K562 (cell line): ENCODE data around the gene VEGFB. TPM values are rescaled to one million over a fixed set of nuclear protein-coding genes. Genes with fewer than 3 reads are reported as not detected.
A peak's percentile ranks its signal among the peaks of the same experiment; 100 is the strongest.

Source experiments
- CBFA2T2 ChIP-seq: fragments of 450-650 bp; conservative IDR thresholded peaks from 2 replicates; pipeline ENCODE4 v1.6.1; 2017; ENCODE audit warnings: mild to moderate bottlenecking
- CBX2 ChIP-seq: fragments of 200-600 bp; sonication (generic); IDR thresholded peaks from one replicate; pipeline ENCODE4 v1.6.1; 2012; ENCODE audit warnings: mild to moderate bottlenecking, low read length, inconsistent platforms; ENCODE audit not compliant: insufficient read depth, poor library complexity, severe bottlenecking
- CHD7 ChIP-seq: fragments of 200-600 bp; sonication (generic); IDR thresholded peaks from one replicate; pipeline ENCODE4 v1.6.1; 2012; ENCODE audit warnings: mild to moderate bottlenecking, low read depth, low read length, inconsistent platforms
- DPF2 ChIP-seq: fragments of 450-650 bp; IDR thresholded peaks from 2 replicates; pipeline ENCODE4 v1.6.1; 2016
- E2F4 ChIP-seq: sonication (generic); formaldehyde crosslinking; IDR thresholded peaks from 2 replicates; pipeline ENCODE4 v1.8.0; 2022; ENCODE audit warnings: mild to moderate bottlenecking, low read depth, missing genetic modification reagents
- ELF4 ChIP-seq: fragments of 450-650 bp; formaldehyde crosslinking; IDR thresholded peaks from 2 replicates; pipeline ENCODE4 v1.4.0; 2022; ENCODE audit warnings: missing genetic modification characterization
- GTF2E2 ChIP-seq: fragments of 200-800 bp; sonication (Bioruptor generic); IDR thresholded peaks from 2 replicates; pipeline ENCODE4 v1.6.1; 2016; ENCODE audit warnings: missing genetic modification characterization, missing compliant biosample characterization
- JUNB ChIP-seq: fragments of 450-650 bp; formaldehyde crosslinking; conservative IDR thresholded peaks from 2 replicates; pipeline ENCODE4 v1.4.0; 2020; ENCODE audit warnings: mild to moderate bottlenecking
- NELFE ChIP-seq: IDR thresholded peaks from 2 replicates; pipeline ENCODE4 v1.6.1; 2011; ENCODE audit warnings: mild to moderate bottlenecking; ENCODE audit not compliant: insufficient read depth, insufficient read length
- NFATC3 ChIP-seq: fragments of 450-650 bp; IDR thresholded peaks from 2 replicates; pipeline ENCODE4 v1.6.1; 2017; ENCODE audit warnings: mild to moderate bottlenecking
- RBM15 ChIP-seq: fragments of 200-400 bp; formaldehyde crosslinking; IDR thresholded peaks from 2 replicates; pipeline ENCODE4 v1.6.1; 2018; ENCODE audit warnings: mild to moderate bottlenecking, low read length, moderate library complexity; ENCODE audit not compliant: insufficient read depth
- SIN3A ChIP-seq, 2 experiments: fragments of 150-350 bp in 1 of 2; IDR thresholded peaks; 2 replicates each; pipeline ENCODE4 v1.6.1; 2011 to 2016; ENCODE audit warnings: borderline replicate concordance in 2 of 2, low read depth in 2 of 2, low read length in 2 of 2, mild to moderate bottlenecking in 2 of 2, moderate library complexity in 2 of 2; ENCODE audit not compliant: control insufficient read depth in 1 of 2
- SRF ChIP-seq, 2 experiments: fragments of 250-450, 450-650 bp in 1 of 2; sonication (Bioruptor Pico) in 1 of 2; sonication (generic) in 1 of 2; formaldehyde crosslinking; IDR thresholded peaks; 2 replicates each; pipeline versions ENCODE4 v1.5.0 to v1.5.1; 2020 to 2022; ENCODE audit warnings: mild to moderate bottlenecking in 1 of 2, missing genetic modification reagents in 1 of 2
- TBP ChIP-seq: optimal IDR thresholded peaks from 2 replicates; pipeline ENCODE3; 2011; ENCODE audit warnings: low read depth, low read length, improper control_type of control experiment
- ZNF133 ChIP-seq: fragments of 250-450 bp; sonication (Bioruptor Pico); IDR thresholded peaks from 2 replicates; pipeline ENCODE4 v1.4.0; 2020; ENCODE audit warnings: mild to moderate bottlenecking
- ZNF589 ChIP-seq: fragments of 200-800 bp; sonication (Bioruptor generic); IDR thresholded peaks from 2 replicates; pipeline ENCODE4 v1.6.1; 2016; ENCODE audit warnings: low read depth, missing genetic modification characterization, missing compliant biosample characterization
- ZNF76 ChIP-seq: fragments of 250-450 bp; sonication (Bioruptor Pico); IDR thresholded peaks from 2 replicates; pipeline ENCODE4 v1.4.0; 2020; ENCODE audit warnings: mild to moderate bottlenecking, moderate library complexity, borderline replicate concordance
- polyA plus RNA-seq, 8 experiments: library from polyadenylated mRNA; depleted of rRNA in 4 of 8; stranded (reverse) in 5 of 8; unstranded in 3 of 8; fragments of >200 nt; fragmentation: Nextera tagmentation in 2 of 8; fragmentation: Illumina TruSeq in 1 of 8; extraction: Ambion mirVana in 2 of 8; extraction: Trizol in 1 of 8; gene quantifications; 2 replicates each; pipeline versions ENCODE4 v1.2.1 to v1.2.3, GENCODE V29; 2011 to 2014; ENCODE audit warnings: inconsistent platforms in 1 of 8, missing spikeins in 1 of 8
- total RNA-seq, 7 experiments: library from RNA; depleted of rRNA in 6 of 7; stranded (reverse); fragments of >200 nt in 6 of 7; fragmentation: Illumina TruSeq in 2 of 7; extraction: Trizol in 2 of 7; gene quantifications; 2 replicates each; pipeline versions ENCODE4 v1.2.1 to v1.2.3, GENCODE V29; 2011 to 2021; ENCODE audit warnings: low replicate concordance in 1 of 7

Gene VEGFB
- total and polyA plus RNA-seq, 9 of the 15 experiments (the other 6 are each of a cell fraction or from before 2014, with no cell fraction given), result 11.0 to 83.4 (median 25.7) TPM

DNA sequence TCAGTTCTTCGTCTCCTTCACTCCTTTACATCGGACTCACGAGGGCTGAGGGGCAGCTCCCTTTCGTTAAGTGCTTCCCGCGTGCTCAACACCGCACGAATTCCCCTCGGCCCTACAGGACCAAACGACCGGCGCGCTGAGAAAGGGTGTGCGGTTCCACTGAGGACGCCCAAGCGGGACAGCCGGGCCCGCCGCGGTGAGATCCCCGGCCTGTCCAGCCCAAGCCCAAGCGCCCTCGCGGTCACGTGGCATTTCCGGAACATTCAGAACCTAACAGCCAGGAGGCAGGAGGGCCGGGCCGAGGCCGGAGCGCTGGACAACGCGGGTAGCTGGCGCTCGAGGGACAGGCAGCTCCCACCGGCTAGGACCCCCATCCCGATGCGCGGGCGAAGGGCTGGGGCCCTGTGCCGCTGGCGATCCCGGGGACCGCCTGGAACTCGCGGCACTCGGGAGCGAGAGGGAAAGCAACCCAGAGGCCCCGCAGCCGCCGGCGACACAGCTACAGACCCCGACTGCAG is 49.1 kb upstream of the VEGFB start (continued):
- no peak for TF ChIP-seq NELFE
- TF ChIP-seq E2F4 (CRISPR knock-in tag), result peak; percentile 52
- TF ChIP-seq TBP, result peak; percentile 96
- TF ChIP-seq CHD7, result no peak
- TF ChIP-seq ZNF76 (CRISPR knock-in tag), result 0 out of 2 replicates have a peak, but pooled peaks have one; percentile 43
- peak; percentile 86; the same call in 1 of the 2 replicates for TF ChIP-seq ELF4
- TF ChIP-seq RBM15, result no peak
- peak; percentile 17; the same call in 1 of the 2 replicates for TF ChIP-seq DPF2
- no peak for TF ChIP-seq CBX2
- no peak for TF ChIP-seq ZNF133 (CRISPR knock-in tag)
- TF ChIP-seq JUNB (CRISPR knock-in tag), result no peak
- no peak for TF ChIP-seq NFATC3
- TF ChIP-seq SIN3A (IDR thresholded peaks at IDR 0.05; ENCODE audit: borderline replicate concordance in 2 of 2, control insufficient read depth in 1 of 2, low read depth in 2 of 2, low read length in 2 of 2), result peak in 1 of 2 experiments; percentile 90; a peak in 2 of 4 replicates
- TF ChIP-seq CBFA2T2, result peak; percentile 59
- TF ChIP-seq SRF (CRISPR knock-in tag; IDR thresholded peaks at IDR 0.05), result no peak
- TF ChIP-seq GTF2E2 (tag), result peak; percentile 87
- TF ChIP-seq ZNF589, result no peak
